Body of pancreas (tissue), 4 donors: ENCODE results near the gene CTTNBP2. TPM values are rescaled to one million over a fixed set of nuclear protein-coding genes. Genes with fewer than 3 reads are reported as not detected.

Source experiments
- ATAC-seq: fragments of 150-250 bp; one replicate; pipeline ENCODE4 v1.9.1; 2016
- DNase-seq, 4 donors: peaks; one replicate each; pipeline ENCODE4 v3.0.0-alpha.2; 2019
- H3K27ac ChIP-seq, 4 donors: fragments of 200-600 bp; sonication (generic); 1 replicate in 3 of 4; 2 replicates in 1 of 4; pipeline versions ENCODE4 v1.5.1 to v1.6.1; 2016 to 2019; ENCODE audit warnings: mild to moderate bottlenecking in 1 of 4, mixed read lengths in 1 of 4, moderate library complexity in 1 of 4
- H3K27me3 ChIP-seq, 2 donors: fragments of 200-600 bp; sonication (generic); one replicate each; pipeline ENCODE4 v1.6.0; 2016; ENCODE audit warnings: mild to moderate bottlenecking in 1 of 2
- H3K36me3 ChIP-seq, 2 donors: fragments of 200-600 bp; sonication (generic); replicated peaks in 1 of 2; 2 replicates each; pipeline ENCODE4 v1.5.1; 2016; ENCODE audit warnings: low read depth in 2 of 2; ENCODE audit not compliant: insufficient read depth in 1 of 2
- H3K4me1 ChIP-seq: fragments of 200-600 bp; sonication (generic); one replicate; pipeline ENCODE4 v1.6.0; 2016
- H3K4me3 ChIP-seq, 2 donors: fragments of 200-600 bp; sonication (generic); 1 replicate in 1 of 2; 2 replicates in 1 of 2; pipeline ENCODE4 v1.5.1; 2016 to 2019
- H3K9me3 ChIP-seq, 3 donors: fragments of 200-600 bp; sonication (generic); 1 replicate in 2 of 3; 2 replicates in 1 of 3; pipeline ENCODE4 v1.5.1; 2016
- POLR2A ChIP-seq, 3 donors: fragments of 450-650 bp; IDR thresholded peaks; one replicate each; pipeline ENCODE4 v1.6.1; 2016; ENCODE audit warnings: antibody characterized with exemption in 3 of 3, mild to moderate bottlenecking in 2 of 3
- WGBS, 2 donors: methylation state at CpG; one replicate each; pipeline ENCODE4 v1.1.5; 2017; 5-methylcytosine and 5-hydroxymethylcytosine counted together
- intact Hi-C: fragments of 100-400 bp; cut with DNase I; formaldehyde crosslinking; loops from one replicate; pipeline ENCODE4 v1.15.1; 2023
- total RNA-seq, 2 donors: library from RNA; depleted of rRNA; stranded (reverse); fragments of >200 nt; gene quantifications; one replicate each; pipeline ENCODE4 v1.1.0, GENCODE V29; 2016
- TF ChIP-seq, protein P1 (sequence below), 7 experiments: fragments of 450-650 bp in 4 of 7; fragments of 200-600 bp in 3 of 7; sonication (generic) in 3 of 7; IDR thresholded peaks; one replicate each; pipeline ENCODE4 v1.5.1; 2016 to 2019; ENCODE audit warnings: antibody characterized with exemption in 7 of 7

Gene CTTNBP2
- total RNA-seq, 2 donors from 2014 or later = 18.5 to 25.7 TPM

DNA sequence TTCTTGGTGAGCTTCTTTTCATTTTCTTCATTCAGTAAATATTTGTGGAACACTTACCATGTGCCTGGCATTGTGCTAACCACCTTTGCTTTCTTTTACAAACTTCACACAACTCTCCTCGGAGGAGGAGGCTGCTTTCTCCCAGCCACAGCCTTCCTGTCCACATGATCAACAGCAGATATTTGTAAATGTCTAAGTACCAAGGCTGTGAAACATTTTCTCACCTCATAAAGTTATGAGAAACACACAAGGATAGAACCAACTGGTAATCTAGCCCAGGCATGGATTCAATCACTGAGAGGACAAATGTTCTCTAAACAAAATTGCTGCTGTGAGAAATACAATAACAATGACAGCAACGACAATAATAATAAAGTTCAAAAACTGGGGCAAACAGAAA is 3.9 kb downstream of the CTTNBP2 start:
- intact Hi-C loops = no loop called here
- 37 to 44% methylated on average over 2 of the region's 2 CpGs for WGBS, 2 donors
- no peaks in the 10 kb centered on the region for H3K36me3 ChIP-seq
- no peak overlapping the region for H3K27ac ChIP-seq
- no peaks in the 10 kb centered on the region for H3K9me3 ChIP-seq
- H3K4me3 ChIP-seq = no peak overlapping the region
- DNase-seq = no peak
- H3K27me3 ChIP-seq = no peaks in the 10 kb centered on the region
- no peak for ATAC-seq
- no peak for TF ChIP-seq POLR2A (IDR thresholded peaks at IDR 0.05)
- TF ChIP-seq, protein P1, sequence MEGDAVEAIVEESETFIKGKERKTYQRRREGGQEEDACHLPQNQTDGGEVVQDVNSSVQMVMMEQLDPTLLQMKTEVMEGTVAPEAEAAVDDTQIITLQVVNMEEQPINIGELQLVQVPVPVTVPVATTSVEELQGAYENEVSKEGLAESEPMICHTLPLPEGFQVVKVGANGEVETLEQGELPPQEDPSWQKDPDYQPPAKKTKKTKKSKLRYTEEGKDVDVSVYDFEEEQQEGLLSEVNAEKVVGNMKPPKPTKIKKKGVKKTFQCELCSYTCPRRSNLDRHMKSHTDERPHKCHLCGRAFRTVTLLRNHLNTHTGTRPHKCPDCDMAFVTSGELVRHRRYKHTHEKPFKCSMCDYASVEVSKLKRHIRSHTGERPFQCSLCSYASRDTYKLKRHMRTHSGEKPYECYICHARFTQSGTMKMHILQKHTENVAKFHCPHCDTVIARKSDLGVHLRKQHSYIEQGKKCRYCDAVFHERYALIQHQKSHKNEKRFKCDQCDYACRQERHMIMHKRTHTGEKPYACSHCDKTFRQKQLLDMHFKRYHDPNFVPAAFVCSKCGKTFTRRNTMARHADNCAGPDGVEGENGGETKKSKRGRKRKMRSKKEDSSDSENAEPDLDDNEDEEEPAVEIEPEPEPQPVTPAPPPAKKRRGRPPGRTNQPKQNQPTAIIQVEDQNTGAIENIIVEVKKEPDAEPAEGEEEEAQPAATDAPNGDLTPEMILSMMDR (IDR thresholded peaks at IDR 0.05) = no peak
- H3K4me1 ChIP-seq = peaks cover 15% of the 10 kb centered on the region

DNA sequence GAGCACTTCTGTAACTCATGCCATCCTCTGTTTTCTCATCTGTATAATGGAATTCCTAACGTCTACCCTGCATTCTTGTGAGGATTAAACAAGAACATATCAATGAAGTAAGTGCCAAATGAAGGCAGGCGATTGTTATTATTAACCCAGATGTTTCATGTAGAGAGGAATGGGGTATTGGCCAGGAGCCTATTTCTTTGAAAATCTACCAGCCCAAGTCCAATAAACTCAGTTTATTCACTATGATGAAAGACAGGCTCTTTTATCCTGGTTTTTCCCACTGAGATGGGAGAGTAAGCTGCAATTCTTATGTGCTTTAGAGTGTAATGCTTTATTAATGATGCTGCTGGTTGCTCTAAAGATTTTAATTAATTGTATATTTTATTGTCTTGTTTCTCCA is 9.6 kb downstream of the CTTNBP2 start:
- TF ChIP-seq, protein P1 (IDR thresholded peaks at IDR 0.05) = no peak
- no peak for TF ChIP-seq POLR2A (IDR thresholded peaks at IDR 0.05)
- Histone ChIP-seq H3K9me3 (no peaks in the 10 kb centered on the region), H3K27ac (no peak overlapping the region), H3K4me3 (no peak overlapping the region), H3K27me3 (no peaks in the 10 kb centered on the region), H3K4me1 (no peaks in the 10 kb centered on the region), H3K36me3 (peaks cover 0 to 3% of the 10 kb centered on the region in 2 donors)
- 44 to 49% methylated on average over 2 of the region's 2 CpGs for WGBS, 2 donors
- intact Hi-C loops = no loop called here
- ATAC-seq (no peak), DNase-seq (no peak)

DNA sequence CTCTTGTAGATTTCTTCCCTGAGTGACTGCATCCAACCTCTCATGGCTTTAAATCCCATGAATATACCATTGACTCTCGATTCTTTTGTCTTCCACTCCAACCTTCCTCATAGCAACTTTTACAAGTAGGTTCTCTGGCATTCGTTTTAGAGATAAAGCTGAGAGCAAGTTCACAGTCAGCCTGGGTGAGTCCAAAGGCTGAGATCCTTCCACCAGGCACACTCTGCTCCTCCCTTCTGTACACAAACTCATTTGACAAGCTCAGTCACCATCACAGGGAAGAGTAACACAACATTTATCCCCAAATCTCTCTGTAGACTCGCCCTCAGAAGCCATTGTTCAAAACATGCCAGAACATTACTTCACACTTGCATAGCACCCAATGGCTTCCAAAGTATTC is 10.9 kb downstream of the CTTNBP2 start:
- ATAC-seq (no peak), DNase-seq (no peak)
- Histone ChIP-seq H3K4me3 (no peak overlapping the region), H3K27ac (no peak overlapping the region), H3K9me3 (no peaks in the 10 kb centered on the region), H3K27me3 (no peaks in the 10 kb centered on the region), H3K4me1 (no peaks in the 10 kb centered on the region), H3K36me3 (peaks cover 0 to 4% of the 10 kb centered on the region in 2 donors)
- 48 to 59% methylated on average over 3 of the region's 3 CpGs for WGBS, 2 donors
- intact Hi-C loops = no loop called here
- TF ChIP-seq, protein P1 (IDR thresholded peaks at IDR 0.05) = no peak
- no peak for TF ChIP-seq POLR2A (IDR thresholded peaks at IDR 0.05)

DNA sequence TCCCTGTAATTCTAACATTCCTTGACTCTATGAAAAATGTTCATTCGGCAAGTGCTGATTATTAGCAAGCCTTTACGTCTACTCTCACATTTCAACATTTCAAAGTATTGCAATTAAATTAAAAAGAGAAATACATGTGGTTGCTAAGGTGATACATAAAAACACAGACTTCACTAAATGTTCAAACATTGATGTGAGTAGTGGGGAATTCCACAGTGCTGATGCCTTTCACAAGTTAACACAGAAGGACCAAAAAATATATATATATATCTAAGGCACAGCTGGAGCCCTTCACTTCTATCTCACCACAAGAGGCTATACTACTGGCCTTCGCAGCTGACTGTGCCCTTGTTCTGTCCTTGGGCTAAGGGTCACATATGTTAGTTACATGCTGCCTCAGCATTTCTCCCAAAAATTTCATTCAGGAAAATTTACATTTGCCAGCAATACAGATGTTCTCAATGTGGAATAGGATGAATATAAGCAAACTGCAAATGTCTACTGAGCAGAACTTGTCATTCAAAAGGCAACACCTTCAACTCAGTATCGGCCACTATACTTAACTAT is 13.9 kb downstream of the CTTNBP2 start:
- Histone ChIP-seq H3K4me3 (no peak overlapping the region), H3K36me3 (peaks cover 0 to 4% of the 10 kb centered on the region in 2 donors), H3K4me1 (no peaks in the 10 kb centered on the region), H3K27me3 (no peaks in the 10 kb centered on the region), H3K9me3 (no peaks in the 10 kb centered on the region), H3K27ac (no peak overlapping the region)
- intact Hi-C loops = no loop called here
- DNase-seq (no peak), ATAC-seq (no peak)
- WGBS, 2 donors = 86% methylated on average over 4 of the region's 4 CpGs
- TF ChIP-seq POLR2A (IDR thresholded peaks at IDR 0.05) = no peak
- TF ChIP-seq, protein P1 (IDR thresholded peaks at IDR 0.05) = no peak

DNA sequence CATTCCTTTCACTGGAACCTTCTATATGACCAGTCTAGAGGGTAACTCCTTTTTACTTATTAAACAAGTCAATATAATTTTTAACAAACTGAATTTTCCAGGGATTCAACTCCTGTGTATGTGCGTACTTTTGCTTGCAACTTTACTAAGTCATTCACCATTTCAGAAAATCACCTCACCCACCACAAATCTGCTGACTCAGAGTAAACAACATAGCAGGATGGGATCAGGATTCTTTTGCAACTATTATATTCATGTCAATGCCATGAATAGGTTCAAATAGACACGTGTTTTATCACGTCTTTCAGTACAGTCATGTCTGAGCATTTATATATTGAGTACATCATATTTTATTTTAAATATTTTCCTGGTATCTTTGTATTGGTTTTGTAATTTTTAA is 14.5 kb downstream of the CTTNBP2 start:
- Histone ChIP-seq H3K9me3 (no peaks in the 10 kb centered on the region), H3K27me3 (no peaks in the 10 kb centered on the region), H3K36me3 (peaks cover 0 to 4% of the 10 kb centered on the region in 2 donors), H3K4me3 (no peak overlapping the region), H3K27ac (no peak overlapping the region), H3K4me1 (no peaks in the 10 kb centered on the region)
- TF ChIP-seq POLR2A (IDR thresholded peaks at IDR 0.05) = no peak
- TF ChIP-seq, protein P1 (IDR thresholded peaks at IDR 0.05) = no peak
- intact Hi-C loops = no loop called here
- DNase-seq (no peak), ATAC-seq (no peak)
- WGBS, 2 donors = 73 to 84% methylated on average over 3 of the region's 3 CpGs
